Measurements from ENCODE around the gene NDUFA6.
"Not testable (repeated sequence)": the region's sequence is repeated elsewhere in the genome, so short reads cannot be mapped to it uniquely, and the experiment has no call there.

The NDUFA6 gene

GRCh38 chr22:42111798-42112197 lies 21.2 kb upstream of the NDUFA6 start:
- TF ChIP-seq ZFX (IDR thresholded peaks at IDR 0.05; ENCODE audit: borderline replicate concordance) (no peak), CTCF (IDR thresholded peaks at IDR 0.05) (no peak)
- H3K27ac ChIP-seq: no peak overlapping the region

DNA sequence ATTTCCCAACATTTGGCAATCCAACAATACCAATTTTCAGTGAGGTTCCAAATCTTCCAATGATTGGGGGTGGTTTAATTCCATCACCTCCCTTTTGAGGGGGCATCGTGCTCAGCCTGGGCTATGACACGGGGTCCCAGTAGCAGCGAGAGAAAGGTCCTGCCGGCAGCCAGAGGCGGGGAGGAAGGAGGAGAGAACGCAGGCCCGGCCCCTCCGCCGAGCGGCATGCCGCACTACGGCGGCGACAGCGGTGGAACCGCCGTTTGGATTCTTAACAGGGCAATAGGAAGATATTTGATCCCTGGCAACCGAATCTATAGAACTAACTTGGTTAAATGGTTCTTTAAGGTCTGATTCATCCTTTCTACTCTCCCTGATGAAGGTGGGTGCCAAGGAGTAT lies 18.3 kb upstream of the NDUFA6 start:
- no peak overlapping the region for H3K27ac ChIP-seq
- TF ChIP-seq ZFX (IDR thresholded peaks at IDR 0.05; ENCODE audit: borderline replicate concordance) (no peak), CTCF (IDR thresholded peaks at IDR 0.05) (no peak)

- H3K27ac ChIP-seq: not testable (repeated sequence)
These were observed 13.8 kb upstream of the NDUFA6 start for GRCh38 chr22:42104332-42104860.

DNA sequence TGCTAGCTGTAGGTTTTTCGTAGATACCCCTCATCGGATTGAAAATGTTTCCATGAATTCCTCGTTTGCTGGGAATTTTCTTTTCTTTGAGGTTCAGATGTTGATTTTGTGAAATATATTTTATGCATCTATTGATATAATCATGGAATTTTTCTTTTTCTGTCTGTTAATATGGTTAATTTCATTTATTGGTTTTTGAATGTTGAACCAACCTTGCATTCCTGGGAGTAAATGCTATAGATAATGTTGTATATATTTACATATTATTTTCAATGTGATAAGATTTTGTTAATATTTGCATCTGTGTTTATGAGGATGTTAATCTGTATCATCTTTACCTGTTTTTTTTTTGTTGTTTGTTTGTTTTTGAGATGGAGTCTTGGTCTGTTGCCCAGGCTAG lies 10.6 kb upstream of the NDUFA6 start:
- TF ChIP-seq ZFX (IDR thresholded peaks at IDR 0.05; ENCODE audit: borderline replicate concordance) (no peak), CTCF (IDR thresholded peaks at IDR 0.05) (no peak)

DNA sequence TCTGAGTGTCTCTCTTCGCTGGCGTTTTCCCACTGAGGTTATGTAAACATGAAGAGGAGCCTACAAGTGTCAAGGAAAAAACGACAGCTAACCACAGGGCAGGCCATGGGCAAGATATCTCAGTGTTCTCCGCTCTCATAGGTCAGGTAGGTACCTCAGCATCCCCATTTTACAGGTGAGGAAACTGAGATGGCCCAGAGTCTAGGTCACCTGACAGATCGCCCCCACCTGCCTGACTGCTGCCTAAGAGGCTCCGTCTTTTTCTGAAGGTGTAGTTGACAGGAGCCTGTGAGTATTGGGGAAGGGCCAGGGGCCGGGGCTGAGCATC lies 847 bp upstream of the NDUFA6 start:
- H3K27ac ChIP-seq: peak overlapping the region; percentile 94

More for the DNA sequence above, 10.6 kb upstream of the NDUFA6 start:
- H3K27ac ChIP-seq: no peak overlapping the region

DNA sequence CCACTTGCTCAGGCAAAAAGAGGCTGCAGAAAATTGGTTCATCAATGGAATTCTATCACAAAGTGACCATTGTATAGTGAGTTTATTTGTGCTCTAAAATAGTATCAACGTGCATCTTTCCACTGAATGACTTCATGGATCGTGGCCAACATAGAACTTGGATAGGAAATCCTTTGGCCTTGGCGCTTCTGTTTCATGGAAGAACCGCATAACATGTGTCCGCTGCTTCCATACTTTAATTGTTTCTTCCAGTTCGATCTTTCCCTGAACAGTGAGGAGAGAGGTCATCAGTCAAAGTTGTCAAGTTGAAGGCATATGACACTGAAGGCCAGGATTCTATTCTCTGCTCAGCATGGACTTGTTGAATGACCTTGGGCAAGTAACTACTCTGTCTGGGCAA lies 4.5 kb downstream of the NDUFA6 start:
- no peak overlapping the region for H3K27ac ChIP-seq
- TF ChIP-seq CTCF (IDR thresholded peaks at IDR 0.05): no peak
- no peak for TF ChIP-seq ZFX (IDR thresholded peaks at IDR 0.05; ENCODE audit: borderline replicate concordance)

More for the DNA sequence above, 847 bp upstream of the NDUFA6 start:
- TF ChIP-seq ZFX (IDR thresholded peaks at IDR 0.05; ENCODE audit: borderline replicate concordance) (no peak), CTCF (IDR thresholded peaks at IDR 0.05) (no peak)

DNA sequence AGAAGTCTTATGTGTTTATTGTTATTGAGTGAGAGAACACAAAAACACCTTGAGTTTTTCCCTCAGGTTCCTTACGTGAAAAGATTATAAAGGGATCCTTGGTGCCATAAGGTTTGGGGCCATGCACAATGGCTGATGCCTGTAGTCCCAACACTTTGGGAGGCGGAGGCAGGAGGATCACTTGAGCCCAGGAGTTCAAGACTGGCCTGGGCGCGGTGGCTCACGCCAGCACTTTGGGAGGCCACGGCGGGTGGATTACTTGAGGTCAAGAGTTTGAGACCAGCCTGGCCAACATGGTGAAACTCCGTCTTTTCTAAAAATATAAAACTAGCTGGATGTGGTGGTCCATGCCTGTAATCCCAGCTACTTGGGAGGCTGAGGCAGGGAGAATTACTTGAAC lies 5.7 kb downstream of the NDUFA6 start:
- TF ChIP-seq ZFX (IDR thresholded peaks at IDR 0.05; ENCODE audit: borderline replicate concordance) (no peak), CTCF (IDR thresholded peaks at IDR 0.05) (no peak)
- H3K27ac ChIP-seq: no peak overlapping the region

- TF ChIP-seq CTCF (IDR thresholded peaks at IDR 0.05) (no peak), ZFX (IDR thresholded peaks at IDR 0.05; ENCODE audit: borderline replicate concordance) (no peak)
- peak overlapping the region; percentile 68 for H3K27ac ChIP-seq
These were observed 7.5 kb downstream of the NDUFA6 start for GRCh38 chr22:42083119-42083518.

Data from 22Rv1 (cell line).